ENCODE results near the gene ADAMTS2.

Gene ADAMTS2

GRCh38 chr5:179207920-179208705 is 137.1 kb downstream of the ADAMTS2 start:
- DNase-seq, result no peak

DNA sequence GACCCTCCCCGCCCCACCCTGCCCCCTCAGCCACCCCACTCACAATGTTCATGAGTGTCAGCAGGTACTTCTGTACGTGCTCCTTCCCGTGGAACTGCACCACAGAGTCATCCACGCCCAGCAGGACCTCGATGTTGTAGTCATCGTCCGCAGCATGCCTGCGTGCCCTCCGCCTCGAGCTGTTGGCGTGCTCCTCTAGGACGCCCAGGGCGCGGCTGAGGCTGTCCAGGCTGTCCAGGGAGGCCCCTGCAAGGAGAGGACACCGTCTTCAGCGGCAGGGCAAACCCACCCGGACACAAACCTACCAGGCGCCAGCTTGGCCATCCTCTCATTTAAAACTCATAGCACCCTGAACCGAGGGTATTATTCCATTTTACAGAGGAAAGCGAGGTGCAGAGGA is 137.8 kb downstream of the ADAMTS2 start:
- no peak for DNase-seq

GRCh38 chr5:179206366-179206765 is 138.9 kb downstream of the ADAMTS2 start:
- DNase-seq, result no peak

GRCh38 chr5:179205277-179205676 is 140.0 kb downstream of the ADAMTS2 start:
- no peak for DNase-seq

DNA sequence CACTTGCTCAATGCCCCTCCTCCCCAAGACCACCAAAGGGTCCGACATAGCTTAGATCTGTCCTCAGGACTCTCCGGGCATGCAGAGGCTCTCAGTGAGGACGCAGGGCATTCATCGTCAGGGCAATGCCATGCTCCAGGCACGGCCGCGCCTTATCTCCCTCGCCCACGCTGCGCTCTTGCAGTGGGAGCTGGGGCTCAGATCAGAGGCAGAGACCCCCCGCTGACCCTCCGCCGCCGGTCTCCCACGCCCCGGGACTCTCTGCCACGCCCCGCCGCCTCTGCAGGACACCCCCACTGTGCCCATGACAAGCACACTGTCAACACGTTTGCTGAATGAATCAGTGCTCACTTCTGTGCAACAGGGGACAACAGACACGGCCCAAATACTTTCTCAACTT is 140.7 kb downstream of the ADAMTS2 start:
- no peak for DNase-seq

DNA sequence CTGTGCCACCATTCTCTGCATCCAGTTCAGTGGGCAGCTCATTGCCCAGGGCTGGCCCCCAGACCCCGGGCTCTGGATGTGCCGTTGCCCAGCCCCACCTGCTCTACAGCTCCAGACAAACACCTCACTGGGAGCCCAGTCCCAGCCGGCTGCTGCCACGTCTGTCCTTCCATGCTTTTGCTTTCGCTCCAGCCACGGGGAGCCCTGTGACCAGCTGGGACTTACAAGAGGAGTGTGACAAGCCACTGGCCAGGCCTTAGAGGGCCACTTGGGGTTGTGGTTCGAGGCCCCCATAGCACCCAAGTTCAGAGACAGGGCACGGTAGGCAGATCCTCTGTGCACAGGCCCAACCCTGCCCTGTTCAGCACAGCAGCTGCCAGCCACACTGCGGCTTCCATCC is 142.0 kb downstream of the ADAMTS2 start:
- DNase-seq, result no peak

DNA sequence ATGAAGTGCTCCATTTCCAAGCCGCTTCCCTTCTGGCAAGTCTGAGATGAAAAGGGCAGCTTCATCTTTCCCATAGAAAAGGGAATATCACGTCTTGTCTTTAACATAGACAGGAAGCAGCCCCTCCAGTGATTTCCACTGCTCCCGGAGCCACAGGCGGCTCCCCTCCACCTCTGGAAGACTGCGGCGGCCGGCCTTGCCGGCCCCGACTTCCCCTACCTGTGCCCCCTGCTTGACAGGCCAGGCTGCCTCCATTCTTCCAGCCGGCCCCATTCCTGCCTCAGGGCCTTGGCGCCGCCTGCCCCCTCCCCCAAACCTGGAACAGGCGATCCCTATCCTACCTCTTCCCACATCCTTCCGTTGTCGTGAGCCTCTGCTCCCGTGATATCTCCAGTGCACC is 143.3 kb downstream of the ADAMTS2 start:
- no peak for DNase-seq

- no peak for DNase-seq
These were observed 146.0 kb downstream of the ADAMTS2 start for GRCh38 chr5:179199246-179199645.

- DNase-seq, result no peak
These were observed 146.4 kb downstream of the ADAMTS2 start for GRCh38 chr5:179198825-179199224.

- DNase-seq, result no peak
These were observed 148.7 kb downstream of the ADAMTS2 start for GRCh38 chr5:179196405-179197079.

GRCh38 chr5:179195561-179196404 is 149.5 kb downstream of the ADAMTS2 start:
- DNase-seq, result no peak

GRCh38 chr5:179194941-179195381 is 150.3 kb downstream of the ADAMTS2 start:
- DNase-seq, result no peak

DNA sequence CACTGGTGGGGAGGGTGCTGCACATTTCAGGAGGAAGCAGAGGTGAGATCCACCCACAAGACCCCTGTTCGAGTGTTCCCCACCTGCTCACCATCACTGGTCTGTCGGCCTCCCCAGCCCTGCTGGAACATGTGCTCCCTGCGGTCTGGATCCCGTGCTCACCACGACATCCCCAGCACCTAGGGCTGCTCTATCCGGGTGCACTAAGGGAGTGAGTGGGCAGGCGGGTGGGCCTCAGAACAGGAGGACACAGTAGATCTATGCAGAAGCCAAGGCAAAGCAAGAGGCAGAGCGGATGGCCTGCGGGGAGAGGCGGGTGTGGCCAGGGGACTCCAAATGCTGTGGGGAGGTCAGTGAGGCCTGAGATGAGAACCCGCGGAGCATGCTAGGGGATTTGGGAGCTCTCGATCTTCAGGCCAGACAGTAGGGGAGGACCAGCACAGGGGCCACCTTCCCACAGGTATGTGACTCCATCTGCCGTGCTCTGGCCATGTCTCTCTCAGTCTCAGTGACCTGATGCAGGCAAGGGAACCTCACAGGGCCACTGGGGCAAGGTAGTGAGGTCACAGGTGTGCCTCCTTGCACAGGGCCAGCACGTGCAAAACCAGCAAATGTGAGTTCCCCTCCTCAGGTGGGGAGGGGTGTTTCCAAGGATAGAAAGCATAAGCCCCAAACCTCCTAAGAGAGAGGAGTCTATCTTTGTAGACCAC is 150.9 kb downstream of the ADAMTS2 start:
- no peak for DNase-seq

DNA sequence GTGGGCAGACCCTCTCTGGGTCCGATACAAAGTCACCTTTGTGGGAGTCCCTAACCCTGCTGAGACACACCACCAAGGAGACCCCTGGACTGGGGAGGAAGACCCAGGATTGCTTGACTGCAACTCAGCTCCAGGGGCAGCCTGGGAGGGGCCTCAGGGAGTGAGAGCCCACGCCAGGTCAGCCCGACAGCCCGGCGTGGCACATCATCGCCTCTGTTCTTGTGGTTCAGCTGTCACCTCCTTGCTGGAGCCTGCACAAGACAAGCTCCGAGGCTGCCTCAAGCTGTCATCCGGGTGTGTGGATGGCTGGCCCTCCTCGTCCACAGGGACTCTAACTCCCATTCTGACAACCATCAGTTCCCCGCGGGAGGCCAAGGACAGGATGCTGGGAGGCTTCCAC is 151.5 kb downstream of the ADAMTS2 start:
- no peak for DNase-seq

- DNase-seq, result no peak
These were observed 152.3 kb downstream of the ADAMTS2 start for GRCh38 chr5:179192891-179193470.

- DNase-seq, result no peak
These were observed 152.9 kb downstream of the ADAMTS2 start for GRCh38 chr5:179192185-179192890.

DNA sequence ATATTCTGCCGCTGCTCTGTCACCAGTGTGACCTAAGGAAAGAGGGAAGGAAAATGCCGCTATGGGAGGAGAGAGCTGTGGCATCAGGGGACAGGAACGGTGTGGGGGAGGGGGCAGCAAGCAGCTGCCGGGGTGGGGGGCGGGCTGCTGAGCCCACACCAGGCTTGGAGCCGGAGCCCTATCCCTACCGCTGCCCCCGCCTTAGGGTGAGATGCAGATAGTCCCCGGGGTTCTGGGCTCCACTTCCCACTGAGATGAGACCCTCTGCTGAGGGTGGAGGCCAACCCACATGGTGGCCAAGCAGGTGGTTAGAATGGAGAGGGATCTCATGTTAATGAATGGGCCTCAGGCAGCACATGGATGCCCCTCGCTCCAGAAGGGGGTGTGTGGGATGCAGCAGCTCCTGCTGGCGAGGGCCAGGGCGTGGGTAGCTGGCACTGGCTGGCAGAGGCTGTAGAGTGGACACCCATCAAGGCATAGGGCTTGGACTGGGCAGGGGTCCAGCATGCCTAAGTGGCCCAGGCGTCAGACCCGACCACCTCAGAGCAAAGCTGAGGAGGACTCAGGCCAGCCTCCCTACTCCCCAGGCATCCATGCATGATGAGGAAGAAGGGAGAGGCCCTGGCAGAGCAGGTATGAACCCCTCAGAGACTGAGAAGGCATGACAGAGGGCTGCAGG is 153.6 kb downstream of the ADAMTS2 start:
- DNase-seq, result no peak

GRCh38 chr5:179190851-179191505 is 154.3 kb downstream of the ADAMTS2 start:
- no peak for DNase-seq

DNA sequence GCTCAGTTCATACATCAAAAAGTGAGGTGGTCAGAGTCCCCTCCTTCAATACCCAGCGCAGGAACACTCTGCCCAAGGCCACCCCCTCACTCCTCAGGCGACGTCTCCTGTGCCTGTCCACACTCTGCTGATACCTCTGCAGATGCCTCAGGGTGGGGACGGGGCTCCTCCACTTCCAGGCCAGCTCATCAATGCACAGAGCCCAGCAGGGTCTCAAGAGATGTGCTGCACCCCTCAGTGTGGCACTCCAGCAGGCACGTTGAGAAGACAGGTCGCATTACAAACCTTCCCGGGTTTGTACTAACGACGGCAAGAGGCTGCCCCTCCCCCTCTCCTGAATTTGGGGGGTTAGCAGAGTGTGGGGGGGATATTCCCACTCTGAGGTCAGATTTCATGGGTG is 156.6 kb downstream of the ADAMTS2 start:
- DNase-seq, result no peak

DNA sequence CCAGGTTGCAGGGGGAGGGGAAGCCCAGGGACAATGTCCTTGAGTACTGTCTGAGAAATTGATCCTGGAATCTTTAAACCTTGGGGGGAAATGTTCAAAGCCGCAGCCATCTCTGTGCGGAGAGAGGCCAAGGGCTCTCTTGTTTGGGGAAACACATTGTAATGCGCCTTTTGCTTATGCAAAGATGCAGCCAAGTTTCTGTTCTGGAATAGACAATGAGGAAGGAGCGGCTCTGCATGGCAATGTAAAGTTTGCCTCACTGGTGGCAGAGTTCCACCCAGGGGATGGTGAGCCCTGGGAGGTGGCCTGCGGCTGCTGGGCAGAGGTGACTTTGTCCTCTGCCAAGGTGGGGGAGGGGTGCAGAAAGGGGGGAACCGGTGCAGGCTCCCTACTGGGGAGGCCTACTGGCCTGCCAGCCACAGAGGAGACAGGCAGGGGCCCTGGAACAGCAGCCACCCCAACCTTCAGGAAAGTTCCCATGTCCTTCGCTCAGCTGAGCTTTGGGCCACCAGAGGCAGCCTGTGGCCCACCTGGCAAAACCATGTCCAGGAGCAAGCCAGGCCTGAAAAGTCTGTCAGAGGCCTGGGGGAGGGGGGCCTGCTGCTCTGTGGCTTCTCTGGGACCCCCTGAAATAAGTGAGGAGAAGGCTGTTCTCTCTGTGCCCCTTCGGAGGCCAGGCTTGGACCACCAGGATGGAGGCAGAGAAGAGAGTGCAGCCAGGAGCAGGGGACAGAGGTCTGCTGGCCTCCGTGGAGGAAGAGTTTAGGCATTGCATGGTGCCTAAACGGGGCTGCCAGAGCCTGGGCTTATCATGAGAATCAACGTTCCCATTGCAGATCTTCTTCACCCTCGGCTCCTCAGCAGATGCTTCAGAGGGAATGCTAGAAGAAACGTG is 157.3 kb downstream of the ADAMTS2 start:
- no peak for DNase-seq
